NCI-H146 treated with DMSO at 0.1 percent for 48 hours (cell line): ENCODE results near the gene TRHDE.

Experiments
- DNase-seq: peaks from one replicate; lab custom pipeline; 2025; ENCODE audit not compliant: unreplicated experiment; lab: John Stamatoyannopoulos, UW

Gene TRHDE

GRCh38 chr12:72432037-72432604, 160.0 kb downstream of the TRHDE start:
- no peak for DNase-seq

GRCh38 chr12:72433298-72433697, 161.1 kb downstream of the TRHDE start:
- DNase-seq: no peak

- DNase-seq: no peak
These were observed 162.8 kb downstream of the TRHDE start for GRCh38 chr12:72434999-72435398.

GRCh38 chr12:72442217-72442616, 170.0 kb downstream of the TRHDE start:
- no peak for DNase-seq

- DNase-seq: no peak
These were observed 172.0 kb downstream of the TRHDE start for GRCh38 chr12:72444125-72444524.

GRCh38 chr12:72444566-72444965, 172.4 kb downstream of the TRHDE start:
- DNase-seq: no peak

GRCh38 chr12:72448089-72448488, 175.9 kb downstream of the TRHDE start:
- DNase-seq: no peak

- no peak for DNase-seq
These were observed 176.6 kb downstream of the TRHDE start for GRCh38 chr12:72448805-72449204.

GRCh38 chr12:72453066-72453465, 180.9 kb downstream of the TRHDE start:
- no peak for DNase-seq

- DNase-seq: no peak
These were observed 181.4 kb downstream of the TRHDE start for GRCh38 chr12:72453550-72453949.

GRCh38 chr12:72464471-72464870, 192.3 kb downstream of the TRHDE start:
- no peak for DNase-seq

- no peak for DNase-seq
These were observed 193.0 kb downstream of the TRHDE start for GRCh38 chr12:72465155-72465554.

- DNase-seq: no peak
These were observed 193.9 kb downstream of the TRHDE start for GRCh38 chr12:72465940-72466630.

- no peak for DNase-seq
These were observed 195.8 kb downstream of the TRHDE start for GRCh38 chr12:72467985-72468384.

GRCh38 chr12:72468505-72468904, 196.3 kb downstream of the TRHDE start:
- DNase-seq: no peak

GRCh38 chr12:72471806-72472205, 199.6 kb downstream of the TRHDE start:
- DNase-seq: no peak

- no peak for DNase-seq
These were observed 200.2 kb downstream of the TRHDE start for GRCh38 chr12:72472350-72472749.

GRCh38 chr12:72476301-72476700, 204.1 kb downstream of the TRHDE start:
- no peak for DNase-seq

GRCh38 chr12:72485017-72485701, 213.0 kb downstream of the TRHDE start:
- no peak for DNase-seq

- DNase-seq: no peak
These were observed 219.3 kb downstream of the TRHDE start for GRCh38 chr12:72491426-72491825.

- DNase-seq: no peak
These were observed 221.2 kb downstream of the TRHDE start for GRCh38 chr12:72493407-72493806.

GRCh38 chr12:72498354-72498753, 226.2 kb downstream of the TRHDE start:
- DNase-seq: no peak
